Activated naive CD8-positive, alpha-beta T cell treated with anti-CD3 and anti-CD28 coated beads, Interleukin-2, amount 10 ng/mL, durations not matched to agents 7 days and 5 days (primary cell): ENCODE data around the gene CRY1. TPM values are rescaled to one million over a fixed set of nuclear protein-coding genes. Genes with fewer than 3 reads are reported as not detected.
"Not testable (repeated sequence)": the region's sequence is repeated elsewhere in the genome, so short reads cannot be mapped to it uniquely, and the experiment has no call there.

Experiments
- ATAC-seq: fragments of 150-1000 bp; cut with Tn5 transposase; one replicate; pipeline ENCODE4 v1.10.0; 2021; ENCODE audit warnings: low read depth, moderate library complexity
- POLR2A ChIA-PET: fragments of 350-600 bp; sonication (Branson Sonifier 250); formaldehyde crosslinking; loops from one replicate; lab custom pipeline; 2021; ENCODE audit warnings: antibody characterized with exemption; lab: Charles Lee
- DNase-seq: peaks from one replicate; pipeline ENCODE4 v3.0.0; 2021
- H3K27ac Mint-ChIP-seq: one replicate; pipeline ENCODE4 v1.8.0; 2022; ENCODE audit warnings: mild to moderate bottlenecking, mixed read lengths
- H3K27me3 Mint-ChIP-seq: one replicate; pipeline ENCODE4 v1.8.0; 2022; ENCODE audit warnings: mild to moderate bottlenecking, moderate library complexity, mixed read lengths
- H3K36me3 Mint-ChIP-seq: one replicate; pipeline ENCODE4 v1.8.0; 2021; ENCODE audit warnings: mild to moderate bottlenecking, mixed read lengths
- H3K4me1 Mint-ChIP-seq: one replicate; pipeline ENCODE4 v1.8.0; 2021; ENCODE audit warnings: mixed read lengths
- H3K4me3 Mint-ChIP-seq: one replicate; pipeline ENCODE4 v1.8.0; 2022; ENCODE audit warnings: mild to moderate bottlenecking, moderate library complexity, mixed read lengths
- H3K9me3 Mint-ChIP-seq: one replicate; pipeline ENCODE4 v1.8.0; 2021; ENCODE audit warnings: mixed read lengths
- total RNA-seq, 2 experiments: library from RNA; stranded (reverse); gene quantifications; one replicate each; pipeline ENCODE4 v1.2.3, GENCODE V29; 2021

The CRY1 gene
- total RNA-seq, 2 experiments from 2014 or later = 17.3 to 22.5 TPM

DNA sequence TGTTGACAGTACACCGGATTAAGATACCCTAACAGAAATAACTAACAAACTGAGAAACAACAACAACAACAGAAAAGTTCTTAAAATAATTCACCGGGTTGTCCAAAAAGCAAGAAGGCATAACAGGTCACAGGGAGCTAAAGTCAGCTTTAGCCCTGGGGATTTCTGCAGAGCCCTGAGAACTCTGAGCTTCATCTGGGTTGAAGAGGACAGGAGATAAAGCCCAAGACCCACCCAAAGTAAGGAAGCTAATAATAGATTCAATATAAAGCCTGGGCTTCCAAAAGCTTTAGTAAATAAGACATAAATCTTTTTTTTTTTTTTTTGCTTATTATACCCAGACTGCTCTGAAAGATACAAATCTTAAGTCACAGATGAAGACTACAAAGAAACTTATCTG, 62.3 kb downstream of the CRY1 start:
- H3K27me3 Mint-ChIP-seq = no peaks in the 10 kb centered on the region
- DNase-seq (no peak), ATAC-seq (no peak)
- peaks cover 4% of the 10 kb centered on the region for H3K4me1 Mint-ChIP-seq
- H3K4me3 Mint-ChIP-seq = no peak overlapping the region
- no peaks in the 10 kb centered on the region for H3K36me3 Mint-ChIP-seq
- POLR2A ChIA-PET = no interaction called here
- H3K27ac Mint-ChIP-seq = no peak overlapping the region
- H3K9me3 Mint-ChIP-seq = no peaks in the 10 kb centered on the region

DNA sequence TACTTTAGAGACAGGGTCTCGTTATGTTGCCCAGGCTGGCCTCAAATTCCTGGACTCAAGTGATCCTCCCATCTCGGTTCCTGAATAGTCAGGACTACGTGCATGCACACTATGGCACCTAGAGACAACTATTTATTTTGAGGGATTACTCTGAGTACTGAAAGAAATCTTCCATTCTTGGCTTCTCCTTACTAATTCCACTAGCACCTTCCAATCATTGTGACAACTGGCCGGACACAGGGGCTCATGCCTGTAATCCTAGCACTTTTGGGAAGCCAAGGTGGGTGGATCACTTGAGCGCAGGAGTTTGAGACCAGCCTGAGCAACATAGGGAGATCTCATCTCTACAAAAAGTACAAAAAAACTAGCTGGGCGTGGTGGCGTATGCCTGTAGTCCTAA, 64.3 kb downstream of the CRY1 start:
- DNase-seq = no peak
- POLR2A ChIA-PET = no interaction called here
- ATAC-seq = no peak
- Mint-ChIP-seq H3K9me3 (no peaks in the 10 kb centered on the region), H3K4me3 (no peak overlapping the region), H3K4me1 (peaks cover 4% of the 10 kb centered on the region), H3K36me3 (no peaks in the 10 kb centered on the region), H3K27ac (no peak overlapping the region), H3K27me3 (no peaks in the 10 kb centered on the region)

DNA sequence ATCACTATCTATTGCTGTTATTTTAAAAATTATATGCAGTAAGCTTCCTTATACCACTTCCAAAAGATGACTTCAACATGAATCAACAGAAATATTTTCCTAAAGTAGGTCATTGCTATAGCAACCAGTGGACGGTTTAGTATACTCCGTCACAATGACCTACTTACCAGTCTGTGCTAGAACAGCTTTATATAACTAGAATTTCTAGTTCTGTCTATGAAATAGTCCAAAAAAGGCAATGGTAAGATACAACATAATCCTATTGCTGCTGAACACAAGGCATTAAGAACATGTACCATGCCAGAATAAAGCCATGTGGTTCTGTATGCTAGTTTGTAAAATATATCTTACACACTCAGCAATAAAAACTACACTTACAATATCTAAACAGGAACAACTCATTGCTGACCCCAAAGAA, 65.7 kb downstream of the CRY1 start:
- Mint-ChIP-seq H3K36me3 (no peaks in the 10 kb centered on the region), H3K9me3 (no peaks in the 10 kb centered on the region), H3K4me3 (no peak overlapping the region), H3K4me1 (peaks cover 4% of the 10 kb centered on the region), H3K27ac (no peak overlapping the region), H3K27me3 (no peaks in the 10 kb centered on the region)
- no peak for ATAC-seq
- POLR2A ChIA-PET = no interaction called here
- no peak for DNase-seq

DNA sequence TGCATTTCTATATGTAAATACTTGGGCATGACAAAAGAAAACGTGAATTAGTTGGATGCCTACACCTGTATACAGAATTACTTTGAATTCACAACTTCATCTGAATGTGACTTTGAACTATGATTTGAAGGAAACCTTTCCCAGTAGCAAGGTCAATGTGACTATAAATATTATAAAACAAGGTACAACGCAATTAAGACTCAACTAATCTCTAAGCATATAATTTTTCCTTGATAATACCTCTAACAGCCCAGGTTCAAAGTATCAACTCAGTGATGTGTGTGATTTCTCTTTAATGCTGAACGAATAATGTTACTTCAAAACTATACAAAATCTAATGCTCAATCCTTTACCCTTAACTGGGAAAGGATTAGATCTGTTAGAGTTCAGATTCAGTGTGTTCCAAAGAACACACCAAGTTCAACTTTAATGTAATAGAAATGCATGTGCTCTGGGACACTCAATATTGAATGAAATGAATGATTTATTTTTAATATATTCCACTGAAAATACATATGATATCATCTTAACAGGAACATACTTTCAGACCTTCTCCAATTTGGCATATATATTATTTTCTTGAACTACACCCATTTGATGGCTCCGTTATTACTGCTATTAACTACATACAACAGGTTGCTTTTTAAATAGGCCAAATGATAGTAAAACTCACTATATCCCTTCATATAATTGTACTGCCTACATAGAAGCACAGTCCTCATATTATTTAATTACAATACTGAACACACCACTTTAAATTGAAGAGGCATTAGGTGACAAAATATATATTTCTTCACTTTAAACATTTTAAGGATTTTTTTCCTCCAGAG, 66.3 kb downstream of the CRY1 start:
- H3K4me1 Mint-ChIP-seq = peaks cover 4% of the 10 kb centered on the region
- no peak for ATAC-seq
- H3K27ac Mint-ChIP-seq = no peak overlapping the region
- H3K4me3 Mint-ChIP-seq = no peak overlapping the region
- no peaks in the 10 kb centered on the region for H3K36me3 Mint-ChIP-seq
- no peaks in the 10 kb centered on the region for H3K27me3 Mint-ChIP-seq
- POLR2A ChIA-PET = no interaction called here
- no peaks in the 10 kb centered on the region for H3K9me3 Mint-ChIP-seq
- DNase-seq = no peak

DNA sequence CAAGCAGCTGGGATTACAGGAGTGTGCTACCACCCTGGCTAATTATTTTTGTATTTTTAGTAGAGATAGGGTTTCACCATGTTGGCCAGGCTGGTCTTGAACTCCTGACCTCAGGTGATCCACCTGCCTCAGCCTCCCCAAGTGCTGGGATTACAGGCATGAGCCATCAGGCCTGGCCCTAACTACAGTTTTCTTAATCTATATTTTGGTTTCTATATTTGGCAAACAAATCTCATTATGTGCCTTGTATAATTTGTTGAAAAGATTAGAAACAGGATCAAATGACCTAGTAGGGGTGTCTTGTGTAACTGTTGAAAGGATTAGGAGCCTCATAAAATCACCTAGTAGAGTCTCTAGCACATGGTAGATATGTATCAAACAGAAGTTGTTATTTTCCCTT, 67.0 kb downstream of the CRY1 start:
- H3K27ac Mint-ChIP-seq, H3K27me3 Mint-ChIP-seq, H3K4me1 Mint-ChIP-seq, DNase-seq, H3K36me3 Mint-ChIP-seq, H3K9me3 Mint-ChIP-seq, ATAC-seq, H3K4me3 Mint-ChIP-seq, POLR2A ChIA-PET: not testable (repeated sequence)

DNA sequence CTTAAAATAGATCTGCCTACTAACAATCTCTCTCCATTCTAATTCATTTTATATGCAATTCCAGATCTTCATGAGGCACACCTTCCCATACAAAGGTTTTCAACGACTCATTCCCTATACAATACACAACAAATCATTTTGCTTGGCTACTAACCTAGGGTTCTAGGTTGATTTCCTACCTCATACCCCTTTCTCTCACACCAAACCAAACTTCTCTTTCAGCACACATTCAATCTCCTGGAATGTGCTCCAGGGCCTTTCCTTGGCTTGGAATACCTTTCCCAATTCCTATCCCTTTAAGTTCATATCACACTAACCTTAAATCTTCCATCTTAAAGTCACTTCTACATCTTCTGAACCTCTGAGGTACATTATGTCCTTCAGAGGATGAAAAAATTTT, 67.7 kb downstream of the CRY1 start:
- no peaks in the 10 kb centered on the region for H3K27me3 Mint-ChIP-seq
- H3K9me3 Mint-ChIP-seq = no peaks in the 10 kb centered on the region
- H3K4me3 Mint-ChIP-seq = no peak overlapping the region
- POLR2A ChIA-PET = no interaction called here
- H3K27ac Mint-ChIP-seq = no peak overlapping the region
- H3K4me1 Mint-ChIP-seq = no peaks in the 10 kb centered on the region
- DNase-seq = no peak
- peaks cover 4% of the 10 kb centered on the region for H3K36me3 Mint-ChIP-seq
- ATAC-seq = no peak

DNA sequence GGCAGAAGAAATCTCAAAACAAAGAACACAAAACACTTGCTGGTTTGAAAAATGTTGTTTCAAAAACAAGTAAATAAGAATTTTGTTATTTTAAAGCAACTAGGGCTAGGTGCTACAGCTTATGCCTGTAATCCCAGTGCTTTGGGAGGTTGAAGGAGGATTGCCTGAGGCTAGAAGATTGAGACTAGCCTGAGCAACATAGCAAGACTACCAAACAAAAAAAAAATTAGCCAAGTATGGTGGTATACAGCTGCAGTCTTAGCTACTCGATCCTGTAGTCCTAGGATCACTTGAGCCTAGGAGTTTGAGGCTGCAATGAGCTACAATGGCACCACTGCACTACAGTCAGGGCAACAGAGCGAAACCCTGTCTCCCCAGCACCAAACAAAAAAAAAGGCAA, 73.8 kb downstream of the CRY1 start:
- Mint-ChIP-seq H3K27ac (no peak overlapping the region), H3K36me3 (peaks cover 14% of the 10 kb centered on the region), H3K4me3 (no peak overlapping the region), H3K9me3 (no peaks in the 10 kb centered on the region), H3K4me1 (no peaks in the 10 kb centered on the region), H3K27me3 (no peaks in the 10 kb centered on the region)
- ATAC-seq (no peak), DNase-seq (no peak)
- POLR2A ChIA-PET = no interaction called here

DNA sequence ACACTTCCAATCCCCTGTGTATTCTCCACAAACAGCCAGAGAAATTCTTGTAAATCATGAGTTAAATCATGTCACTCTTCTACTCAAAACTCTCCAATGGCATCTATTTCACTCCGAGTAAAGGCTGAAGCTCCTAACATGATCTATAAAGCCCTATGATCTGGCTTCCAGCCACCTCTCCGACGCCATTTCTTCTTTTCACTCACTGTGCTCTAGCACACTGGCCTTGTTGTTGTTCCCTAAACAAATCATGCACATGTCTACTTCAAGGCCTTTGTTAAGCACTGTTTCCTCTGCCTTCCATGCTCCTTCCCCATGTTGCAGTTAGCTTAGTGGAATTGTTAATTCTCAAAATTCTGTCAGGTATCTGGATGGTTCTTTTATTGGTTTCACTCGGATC, 76.3 kb downstream of the CRY1 start:
- Mint-ChIP-seq H3K4me1 (peaks cover 3% of the 10 kb centered on the region), H3K4me3 (no peak overlapping the region), H3K36me3 (peaks cover 14% of the 10 kb centered on the region), H3K27me3 (no peaks in the 10 kb centered on the region), H3K9me3 (no peaks in the 10 kb centered on the region), H3K27ac (no peak overlapping the region)
- no peak for DNase-seq
- POLR2A ChIA-PET = no interaction called here
- no peak for ATAC-seq

DNA sequence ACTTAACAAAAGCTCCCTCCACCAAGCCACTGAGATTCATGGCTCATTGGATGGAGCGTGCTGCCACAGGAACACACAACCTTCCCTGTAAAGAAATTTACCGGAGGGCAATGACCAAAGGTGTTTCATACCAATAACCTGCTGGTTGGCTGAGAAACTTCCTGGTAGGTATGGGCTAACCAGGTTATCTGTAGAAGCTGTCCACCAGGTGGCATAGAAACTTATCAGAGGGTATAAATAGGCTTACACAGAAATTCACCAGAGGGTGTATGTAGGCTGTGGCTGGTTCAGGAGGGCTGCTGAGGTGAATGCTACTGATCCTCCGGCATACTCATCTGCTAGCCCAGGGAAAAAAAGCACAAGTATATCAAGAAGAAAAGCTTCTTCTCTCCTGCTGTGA, 79.3 kb downstream of the CRY1 start:
- H3K27ac Mint-ChIP-seq = no peak overlapping the region
- POLR2A ChIA-PET = no interaction called here
- DNase-seq = no peak

DNA sequence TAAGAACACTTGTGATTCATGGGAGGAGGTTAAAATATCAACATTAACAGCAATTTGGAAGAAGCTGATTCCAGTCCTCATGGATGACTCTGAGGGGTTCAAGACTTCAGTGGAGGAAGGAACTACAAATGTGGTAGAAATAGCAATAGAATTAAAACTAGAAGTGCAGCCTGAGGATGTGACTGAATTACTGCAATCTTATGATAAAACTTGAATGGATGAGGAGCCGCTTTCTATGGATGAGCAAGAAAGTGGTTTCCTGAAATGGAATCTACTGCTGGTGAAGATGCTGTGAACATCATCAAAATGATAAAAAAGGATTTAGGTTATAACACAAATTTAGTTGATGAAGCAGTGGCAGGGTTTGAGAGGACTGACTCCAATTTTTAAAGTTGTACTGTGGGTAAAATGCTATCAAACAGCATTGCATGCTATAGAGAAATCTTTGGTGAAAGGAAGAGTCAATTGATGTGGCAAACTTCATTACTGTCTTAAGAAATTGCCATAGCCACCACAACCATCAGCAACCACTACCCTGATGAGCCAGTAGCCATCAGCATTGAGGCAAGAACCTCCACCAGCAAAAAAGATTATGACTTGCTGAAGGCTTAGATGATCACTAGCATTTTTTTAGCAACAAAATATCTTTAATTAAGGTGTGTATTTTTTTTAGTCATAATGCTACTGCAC, 80.5 kb downstream of the CRY1 start:
- H3K9me3 Mint-ChIP-seq = no peaks in the 10 kb centered on the region
- peaks cover 4% of the 10 kb centered on the region for H3K36me3 Mint-ChIP-seq

More for the DNA sequence above, 79.3 kb downstream of the CRY1 start:
- Mint-ChIP-seq H3K9me3 (no peaks in the 10 kb centered on the region), H3K4me1 (peaks cover 3% of the 10 kb centered on the region), H3K27me3 (no peaks in the 10 kb centered on the region), H3K4me3 (no peak overlapping the region), H3K36me3 (peaks cover 5% of the 10 kb centered on the region)
- ATAC-seq = no peak

DNA sequence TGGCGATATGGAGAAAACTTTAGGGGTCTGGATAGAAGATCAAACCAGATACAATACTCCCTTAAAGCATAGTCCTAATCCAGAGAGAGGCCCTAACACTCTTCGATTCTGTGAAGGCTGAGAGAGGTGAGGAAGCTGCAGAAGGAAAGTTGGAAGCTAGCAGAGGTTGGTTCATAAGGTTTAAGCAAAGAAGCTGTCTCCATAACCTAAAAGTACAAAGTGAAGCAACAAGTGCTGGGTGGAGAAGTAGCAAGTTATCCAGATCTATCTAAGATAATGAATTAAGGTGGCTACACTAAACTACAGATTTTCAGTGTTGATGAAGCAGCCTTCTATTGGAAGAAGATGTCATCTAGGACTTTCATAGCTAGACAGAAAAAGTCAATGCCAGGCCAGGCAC, 81.8 kb downstream of the CRY1 start:
- Mint-ChIP-seq H3K27ac (no peak overlapping the region), H3K4me3 (no peak overlapping the region), H3K36me3 (peaks cover 2% of the 10 kb centered on the region), H3K27me3 (no peaks in the 10 kb centered on the region), H3K4me1 (peaks cover 3% of the 10 kb centered on the region), H3K9me3 (no peaks in the 10 kb centered on the region)
- DNase-seq (no peak), ATAC-seq (no peak)
- POLR2A ChIA-PET = no interaction called here

More for the DNA sequence above, 80.5 kb downstream of the CRY1 start:
- Mint-ChIP-seq H3K4me3 (no peak overlapping the region), H3K27ac (no peak overlapping the region), H3K27me3 (no peaks in the 10 kb centered on the region), H3K4me1 (peaks cover 3% of the 10 kb centered on the region)
- DNase-seq (no peak), ATAC-seq (no peak)
- POLR2A ChIA-PET = no interaction called here

DNA sequence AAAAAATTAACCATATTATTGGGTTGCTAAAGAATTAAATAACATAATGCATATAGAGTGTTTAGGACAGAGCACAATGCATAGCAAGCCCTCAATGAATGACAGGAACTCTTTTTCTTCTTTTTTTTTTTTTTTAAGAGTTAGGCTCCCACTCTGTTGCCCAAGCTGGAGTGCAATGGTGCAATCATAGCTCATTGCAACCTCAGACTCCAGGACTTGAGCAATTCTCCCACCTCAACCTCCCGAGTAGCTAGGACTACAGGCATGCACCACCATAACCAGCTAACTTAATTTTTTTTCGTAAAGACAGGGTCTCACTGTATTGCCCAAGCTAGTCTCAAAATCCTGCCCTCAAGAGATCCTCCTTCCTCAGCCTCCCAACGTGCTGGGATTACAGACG, 85.9 kb downstream of the CRY1 start:
- Mint-ChIP-seq H3K27ac (no peak overlapping the region), H3K36me3 (peaks cover 5% of the 10 kb centered on the region), H3K4me1 (no peaks in the 10 kb centered on the region), H3K9me3 (no peaks in the 10 kb centered on the region), H3K4me3 (no peak overlapping the region), H3K27me3 (no peaks in the 10 kb centered on the region)
- DNase-seq (no peak), ATAC-seq (no peak)
- POLR2A ChIA-PET = no interaction called here

DNA sequence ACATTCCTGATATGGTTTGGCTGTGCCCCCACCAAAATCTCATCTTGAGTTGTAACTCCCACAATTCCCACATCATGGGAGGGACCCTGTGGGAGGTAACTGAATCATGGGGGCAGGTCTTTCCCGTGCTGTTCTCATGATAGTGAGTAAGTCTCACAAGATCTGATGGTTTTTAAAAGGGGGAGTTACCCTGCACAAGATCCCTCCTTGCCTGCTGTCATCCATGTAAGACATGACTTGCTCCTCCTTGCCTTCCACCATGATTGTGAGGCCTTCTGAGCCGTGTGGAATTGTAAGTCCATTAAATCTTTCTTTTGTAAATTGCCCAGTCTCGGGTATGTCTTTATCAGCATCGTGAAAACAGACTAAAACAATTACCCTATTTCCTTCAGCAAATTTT, 90.7 kb downstream of the CRY1 start:
- POLR2A ChIA-PET, H3K4me1 Mint-ChIP-seq, H3K4me3 Mint-ChIP-seq, DNase-seq, H3K27me3 Mint-ChIP-seq, H3K36me3 Mint-ChIP-seq, H3K27ac Mint-ChIP-seq, ATAC-seq, H3K9me3 Mint-ChIP-seq: not testable (repeated sequence)

DNA sequence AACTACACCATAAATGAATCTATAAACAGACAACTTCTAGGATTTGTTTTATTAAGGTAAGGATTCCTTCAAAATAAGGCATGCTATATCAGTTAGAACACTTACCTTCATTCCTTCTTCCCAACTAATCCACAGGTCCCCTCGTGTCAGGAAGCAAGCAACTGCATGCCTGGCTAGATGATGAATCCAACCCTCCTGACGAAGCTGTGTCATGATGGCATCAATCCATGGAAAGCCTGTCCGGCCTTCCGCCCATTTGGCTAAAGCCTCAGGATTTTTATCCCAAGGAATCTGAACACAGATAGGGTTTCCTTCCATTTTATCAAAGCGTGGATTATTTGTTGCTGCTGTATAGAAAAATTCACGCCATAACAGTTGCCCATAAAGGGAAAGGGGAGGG, 93.9 kb downstream of the CRY1 start:
- no peaks in the 10 kb centered on the region for H3K27me3 Mint-ChIP-seq
- POLR2A ChIA-PET = no interaction called here
- peaks cover 9% of the 10 kb centered on the region for H3K36me3 Mint-ChIP-seq
- H3K4me3 Mint-ChIP-seq = no peak overlapping the region
- peaks cover 1% of the 10 kb centered on the region for H3K4me1 Mint-ChIP-seq
- no peak overlapping the region for H3K27ac Mint-ChIP-seq
- DNase-seq (no peak), ATAC-seq (no peak)
- H3K9me3 Mint-ChIP-seq = no peaks in the 10 kb centered on the region
